Measurements from ENCODE around the gene FLOT1.

- TF ChIP-seq USF2 (CRISPR knock-in tag; IDR thresholded peaks at IDR 0.05) (no peak), MAFK (IDR thresholded peaks at IDR 0.05; ENCODE audit: low read length) (no peak), EZH2 (IDR thresholded peaks at IDR 0.05; ENCODE audit: borderline replicate concordance, low read depth, low read length) (no peak)
These were observed 24.9 kb upstream of the FLOT1 start for GRCh38 chr6:30767158-30767943.
